Germinal center (tissue), 1 donor: Measurements from ENCODE around the gene ZNF658.
"Not testable (repeated sequence)": the region's sequence is repeated elsewhere in the genome, so short reads cannot be mapped to it uniquely, and the experiment has no call there.

ENCODE experiments used
- DNase-seq: peaks from one replicate; pipeline ENCODE4 v3.0.0; 2012; ENCODE audit warnings: mixed read lengths, low spot score

The ZNF658 gene

GRCh38 chr9:66900490-66901131, at the start of gene ZNF658:
Gene ZNF658 (plus strand): TSS chr9:66900725. CDS start chr9:66903562, 2,837 bp downstream.
- DNase-seq, result not testable (repeated sequence)

- not testable (repeated sequence) for DNase-seq
Observed at GRCh38 chr9:66861732-66862131, 38.8 kb upstream of the ZNF658 start.

DNA sequence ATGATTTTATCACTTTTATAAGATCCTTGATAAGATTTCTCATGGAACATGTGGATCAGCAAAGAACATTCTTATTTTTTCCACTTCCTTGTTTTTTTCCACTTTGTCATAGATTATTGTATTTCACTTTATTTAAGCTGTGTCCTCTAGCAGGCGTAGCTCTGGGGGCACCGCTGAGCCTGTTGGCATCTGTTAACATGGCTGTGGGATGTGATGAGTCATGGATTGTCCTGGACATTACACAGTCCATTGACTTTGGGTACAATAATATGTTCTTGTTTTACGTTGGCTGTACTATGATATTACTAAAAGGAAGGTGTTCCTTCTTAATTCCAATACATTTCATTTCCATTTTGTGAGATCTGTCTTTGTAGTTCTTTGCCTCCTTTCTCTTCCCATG, 31.9 kb upstream of the ZNF658 start:
- DNase-seq, result not testable (repeated sequence)

DNA sequence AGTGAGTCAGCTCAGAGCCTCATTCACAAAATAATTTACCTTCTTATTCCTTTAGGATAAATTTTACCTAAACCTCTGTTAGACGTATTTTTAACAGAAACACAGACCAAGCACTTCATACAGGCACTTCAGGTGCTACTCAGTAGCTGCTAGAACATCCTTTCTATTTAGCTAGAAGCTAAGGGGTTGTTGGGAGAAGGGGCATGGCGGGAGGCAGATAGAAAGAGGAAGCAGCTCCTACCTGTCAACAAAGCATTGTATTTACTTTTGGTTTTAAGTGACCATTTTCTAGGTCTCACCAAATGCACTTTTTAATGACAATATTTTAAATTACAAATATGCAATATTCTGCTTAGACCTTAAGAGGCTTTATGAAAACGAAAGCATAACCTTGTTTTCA, 19.9 kb upstream of the ZNF658 start:
- DNase-seq, result not testable (repeated sequence)

DNA sequence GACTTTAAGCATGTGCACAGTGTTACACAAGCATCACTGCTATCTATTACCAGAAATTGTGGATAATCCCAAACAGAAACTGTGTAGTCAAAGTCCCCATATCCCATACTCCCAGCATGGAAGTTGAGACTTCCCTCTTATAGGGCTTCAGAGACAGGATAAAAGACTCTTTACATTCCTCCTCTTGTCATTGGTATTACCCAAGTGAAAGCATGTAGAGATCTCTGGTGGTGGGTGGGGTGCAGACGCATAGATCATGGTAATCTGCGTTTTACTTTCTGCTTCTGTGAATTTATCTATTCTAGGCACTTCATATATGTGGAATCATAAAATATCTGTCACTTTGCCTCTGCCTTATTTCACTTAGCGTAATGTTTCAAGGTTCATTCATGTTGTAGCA, 18.7 kb upstream of the ZNF658 start:
- not testable (repeated sequence) for DNase-seq

GRCh38 chr9:66890334-66890733, 10.2 kb upstream of the ZNF658 start:
- DNase-seq, result not testable (repeated sequence)

DNA sequence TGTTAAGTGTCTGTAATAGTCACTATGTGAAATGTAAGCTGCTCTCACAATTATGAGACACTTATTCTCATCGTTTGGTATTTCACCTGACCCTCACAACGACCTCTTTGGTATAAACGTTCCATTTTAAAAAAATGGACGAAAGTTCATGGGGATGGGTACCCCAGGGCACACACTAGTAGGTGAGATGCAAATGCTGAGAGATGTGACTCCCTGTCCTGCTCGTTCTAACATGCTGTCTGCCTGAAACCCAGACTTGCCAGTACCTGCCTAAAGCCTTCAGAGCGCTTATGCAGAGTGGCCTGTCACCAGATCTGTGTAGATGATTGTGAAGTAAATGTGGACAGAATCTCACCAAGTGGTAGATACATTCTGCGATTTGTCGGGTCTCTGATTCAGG, 616 bp downstream of the ZNF658 start:
- not testable (repeated sequence) for DNase-seq

GRCh38 chr9:66909560-66909959, 9.0 kb downstream of the ZNF658 start:
- not testable (repeated sequence) for DNase-seq

DNA sequence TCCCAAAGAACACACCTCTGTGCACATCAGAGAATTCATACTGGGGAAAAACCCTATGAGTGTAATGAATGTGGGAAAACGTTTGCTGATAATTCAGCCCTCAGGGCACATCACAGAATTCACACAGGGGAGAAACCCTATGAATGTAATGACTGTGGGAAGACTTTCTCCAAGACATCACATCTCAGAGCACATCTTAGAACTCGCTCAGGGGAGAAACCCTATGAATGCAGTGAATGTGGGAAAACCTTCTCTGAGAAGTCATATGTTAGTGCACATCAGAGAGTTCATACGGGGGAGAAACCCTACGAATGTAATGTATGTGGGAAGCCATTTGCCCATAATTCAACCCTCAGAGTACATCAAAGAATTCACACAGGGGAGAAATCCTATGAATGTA, 19.5 kb downstream of the ZNF658 start:
- not testable (repeated sequence) for DNase-seq

GRCh38 chr9:66936194-66936870, 35.8 kb downstream of the ZNF658 start:
- DNase-seq, result not testable (repeated sequence)

DNA sequence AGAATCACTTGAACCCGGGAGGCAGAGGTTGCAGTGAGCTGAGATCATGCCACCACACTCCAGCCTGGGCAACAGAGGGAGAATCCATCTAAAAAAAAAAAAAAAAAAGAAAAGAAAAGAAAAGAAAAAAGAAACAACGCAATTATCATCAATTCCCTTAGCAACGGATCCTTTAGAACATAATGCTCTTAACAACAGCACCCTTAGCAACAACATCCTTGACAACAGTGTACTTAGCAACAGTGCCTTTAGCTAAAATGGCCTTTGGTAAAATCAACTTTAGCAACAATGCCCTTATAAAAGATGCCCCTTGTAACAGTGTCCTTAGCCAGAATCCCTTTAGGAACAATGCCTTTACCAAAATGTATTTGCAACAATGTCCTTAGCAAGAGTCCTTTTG, 37.1 kb downstream of the ZNF658 start:
- DNase-seq, result not testable (repeated sequence)

- DNase-seq, result not testable (repeated sequence)
Observed at GRCh38 chr9:66938322-66938721, 37.8 kb downstream of the ZNF658 start.

GRCh38 chr9:66939878-66940830, 39.6 kb downstream of the ZNF658 start:
- DNase-seq, result not testable (repeated sequence)

DNA sequence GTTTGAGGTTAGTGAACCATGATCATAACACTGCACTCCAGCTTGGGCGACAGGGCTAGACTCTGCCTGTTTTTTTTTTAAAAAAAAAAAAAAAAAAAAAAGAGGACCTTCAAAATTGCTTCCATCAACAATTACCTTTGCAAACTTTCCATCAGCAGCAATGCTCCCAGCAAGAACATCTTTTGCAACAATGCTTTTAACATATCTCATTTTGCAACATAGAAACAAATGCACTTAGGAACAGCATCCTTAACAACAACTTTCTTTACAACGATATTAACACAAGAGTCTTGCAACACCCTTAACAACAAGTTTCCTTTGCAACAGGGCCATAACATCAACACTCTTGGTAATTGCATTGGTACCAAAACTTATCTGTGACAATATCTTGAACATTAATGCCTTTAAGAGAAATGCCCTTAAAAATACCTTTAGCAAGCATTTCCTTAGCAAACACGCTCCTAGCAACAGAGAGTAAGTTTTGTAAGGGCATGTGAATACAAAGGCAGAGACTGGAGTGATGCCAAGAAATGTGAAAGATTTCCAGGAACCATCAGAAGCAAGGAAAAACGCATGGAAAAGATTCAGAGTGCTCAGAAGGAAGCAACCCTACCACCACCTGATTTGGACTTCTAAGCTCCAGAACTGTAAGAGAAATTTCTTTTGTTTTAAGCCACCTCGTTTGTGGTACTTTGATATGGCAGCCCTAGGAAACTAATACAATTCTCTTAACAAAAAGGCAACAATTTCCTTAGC, 42.1 kb downstream of the ZNF658 start:
- not testable (repeated sequence) for DNase-seq

DNA sequence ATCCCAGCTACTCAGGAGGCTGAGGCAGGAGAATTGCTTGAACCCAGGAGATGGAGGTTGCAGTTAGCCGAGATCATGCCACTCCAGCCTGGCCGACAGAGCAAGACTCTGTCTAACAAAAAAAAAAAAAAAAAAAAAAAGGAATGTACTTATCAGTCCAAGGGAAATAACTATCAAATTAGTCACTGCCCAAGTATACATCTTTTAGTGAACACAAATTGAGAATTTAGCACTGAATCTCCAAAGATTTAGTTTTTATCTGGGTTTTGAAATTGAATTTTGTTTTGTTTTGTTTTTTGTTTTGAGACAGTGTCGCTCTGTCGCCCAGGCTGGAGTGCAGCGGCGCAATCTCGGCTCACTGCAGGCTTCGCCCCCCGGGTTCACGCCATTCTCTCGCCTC, 52.1 kb downstream of the ZNF658 start:
- DNase-seq, result not testable (repeated sequence)
